Activated CD4-positive, CD25-positive, alpha-beta regulatory T cell (primary cell): ENCODE results near the gene FRAS1.
"Not testable (repeated sequence)": the region's sequence is repeated elsewhere in the genome, so short reads cannot be mapped to it uniquely, and the experiment has no call there.

Experiments used
- DNase-seq, 4 experiments: peaks; one replicate each; lab custom pipeline; 2025; lab: John Stamatoyannopoulos, UW

FRAS1 gene

DNA sequence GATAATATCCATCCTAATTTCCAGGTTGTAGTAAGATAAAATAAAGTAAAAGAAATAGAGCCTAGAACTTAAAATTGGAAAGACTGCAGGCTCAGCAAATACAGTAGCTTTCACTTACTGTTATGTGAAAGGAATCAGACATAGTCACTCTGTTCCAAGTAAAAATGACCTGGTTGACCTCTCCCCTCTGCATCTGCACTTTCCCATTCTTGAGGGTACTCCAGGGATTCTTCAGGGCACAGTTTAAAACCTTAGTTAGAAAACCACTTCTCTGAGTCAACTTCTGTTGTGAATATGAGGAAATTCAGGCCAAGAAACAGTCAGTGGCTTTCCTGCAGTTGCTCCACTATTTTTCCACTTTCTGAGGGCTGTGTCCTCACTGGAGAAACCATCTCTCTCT is 42.9 kb downstream of the FRAS1 start:
- no peak for DNase-seq

DNA sequence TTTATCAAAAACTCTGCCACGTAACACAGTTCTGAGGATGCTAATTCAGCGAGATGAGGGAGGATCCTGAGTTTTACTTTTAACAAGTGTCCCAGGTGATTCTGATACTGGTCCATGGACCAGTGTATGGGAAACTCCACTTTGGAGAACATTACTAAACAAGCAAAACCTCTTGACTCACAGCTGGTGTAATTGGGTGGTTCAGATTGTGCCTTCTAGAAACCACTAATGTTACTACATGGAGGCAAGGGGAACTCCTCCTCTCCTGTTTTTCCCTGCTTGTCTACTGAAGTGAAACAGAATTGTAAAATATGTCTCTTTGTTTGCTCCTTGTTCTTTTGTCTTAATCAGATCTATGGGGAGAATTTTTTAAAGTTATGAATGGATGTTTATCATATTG is 62.6 kb downstream of the FRAS1 start:
- DNase-seq: no peak

DNA sequence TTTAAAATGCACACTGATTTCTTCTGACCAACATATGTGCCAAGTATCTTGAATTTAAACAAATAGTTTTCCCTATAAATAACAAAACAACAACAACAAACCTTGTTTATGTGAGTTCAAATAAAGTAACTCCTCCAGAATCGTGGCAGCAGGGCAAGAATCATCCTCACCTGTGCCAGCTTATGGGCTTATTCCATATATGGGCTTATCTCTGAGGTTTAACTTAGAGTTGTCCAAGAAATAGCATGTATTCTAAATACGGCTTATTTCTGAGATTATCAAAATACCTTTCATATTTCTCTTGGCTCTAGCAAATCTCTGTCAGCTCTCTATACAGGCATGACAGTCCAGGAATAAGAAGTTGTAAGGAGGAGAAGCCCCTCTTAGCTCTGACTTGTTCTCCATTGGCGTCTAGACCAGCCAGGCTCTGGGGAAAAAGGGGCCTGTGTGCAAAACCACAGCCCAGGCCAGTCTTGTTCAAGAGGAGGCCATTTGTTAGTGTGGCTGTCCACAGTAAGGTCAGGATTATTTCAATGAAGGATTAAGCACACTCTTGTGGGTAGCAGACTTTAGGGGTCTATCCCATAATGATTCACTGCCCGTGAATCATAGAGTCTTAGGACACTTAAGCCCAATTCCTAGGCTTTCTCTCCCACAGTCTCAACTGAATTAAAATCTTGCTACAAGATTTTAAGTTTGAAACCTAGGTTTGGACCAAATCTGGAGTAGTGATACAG is 63.2 kb downstream of the FRAS1 start:
- no peak for DNase-seq

DNA sequence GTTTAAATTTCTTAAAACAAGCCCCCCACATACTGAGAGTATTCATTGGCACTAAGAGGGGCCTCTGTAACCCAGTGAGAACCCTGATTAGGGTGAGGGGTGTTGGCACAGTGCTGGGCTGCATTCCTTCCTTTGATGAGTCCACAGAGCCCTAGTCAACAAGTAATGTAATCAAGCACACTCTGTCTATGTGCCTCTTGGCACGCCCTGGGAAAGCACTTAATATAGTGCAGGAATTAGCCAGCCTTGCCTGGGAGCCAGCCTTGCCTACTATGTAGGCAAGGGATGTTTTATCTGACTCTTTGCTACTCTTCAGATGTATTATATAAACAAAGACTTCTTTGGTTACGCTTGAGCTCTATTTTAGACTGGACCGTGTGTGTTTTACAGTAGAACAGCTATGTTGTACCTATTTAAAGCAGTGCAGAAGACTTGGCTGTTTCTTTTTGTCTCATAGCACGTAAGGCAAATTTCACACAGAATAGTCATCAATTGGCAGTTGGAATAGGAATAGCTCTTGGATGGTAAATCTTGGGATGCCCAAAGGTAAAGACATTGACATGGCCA is 64.3 kb downstream of the FRAS1 start:
- no peak for DNase-seq

DNA sequence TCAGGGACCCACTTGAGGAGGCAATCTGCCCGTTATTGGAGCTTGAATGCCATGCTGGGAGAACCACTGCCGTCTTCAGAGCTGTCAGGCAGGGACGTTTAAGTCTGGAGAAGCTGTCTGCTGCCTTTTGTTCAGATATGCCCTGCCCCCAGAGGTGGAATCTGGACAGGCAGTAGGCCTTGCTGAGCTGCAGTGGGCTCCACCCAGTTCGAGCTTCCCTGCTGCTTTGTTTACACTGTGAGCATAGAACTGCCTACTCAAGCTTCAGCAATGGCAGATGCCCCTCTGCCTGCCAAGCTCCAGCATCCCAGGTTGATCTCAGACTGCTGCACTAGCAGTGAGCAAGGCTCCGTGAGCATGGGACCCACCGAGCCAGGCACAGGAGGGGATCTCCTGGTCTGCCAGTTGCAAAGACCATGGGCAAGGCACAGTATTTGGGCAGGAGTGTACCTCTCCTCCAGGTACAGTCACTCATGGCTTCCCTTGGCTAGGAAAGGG is 68.8 kb downstream of the FRAS1 start:
- DNase-seq: not testable (repeated sequence)

DNA sequence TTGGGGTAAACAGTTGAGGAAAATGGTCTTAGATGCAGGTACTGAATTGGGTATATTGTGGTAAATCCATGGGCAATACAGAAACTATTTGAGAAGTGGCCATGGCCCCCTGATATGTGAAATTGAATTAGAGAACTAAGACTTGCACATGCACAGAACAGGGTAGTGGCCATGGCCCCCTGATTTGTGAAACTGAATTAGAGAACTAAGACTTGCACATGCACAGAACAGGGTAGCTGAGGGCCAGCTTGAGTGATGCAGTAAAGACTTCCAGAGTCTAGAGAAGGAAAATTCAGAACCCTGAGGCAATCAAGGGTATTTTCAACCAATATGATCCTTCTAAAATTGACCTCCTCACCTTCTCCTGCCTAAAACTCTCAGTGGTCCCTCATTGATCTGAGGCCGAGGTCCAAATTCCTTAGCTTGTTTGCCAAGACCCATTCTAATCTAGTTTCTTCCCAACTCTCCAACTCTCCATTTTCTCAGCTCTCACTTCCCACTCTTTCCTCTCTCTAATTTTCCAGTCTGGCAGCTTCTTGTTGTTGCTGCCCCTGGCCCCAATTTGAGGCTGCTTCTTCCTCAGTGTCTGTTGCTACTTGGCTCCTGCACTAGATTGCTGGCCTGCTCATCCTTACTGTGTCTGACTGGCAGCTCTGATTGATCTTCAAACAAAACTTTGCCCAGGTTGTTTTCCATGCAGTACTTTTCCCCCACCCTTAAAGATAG is 72.4 kb downstream of the FRAS1 start:
- DNase-seq: no peak

DNA sequence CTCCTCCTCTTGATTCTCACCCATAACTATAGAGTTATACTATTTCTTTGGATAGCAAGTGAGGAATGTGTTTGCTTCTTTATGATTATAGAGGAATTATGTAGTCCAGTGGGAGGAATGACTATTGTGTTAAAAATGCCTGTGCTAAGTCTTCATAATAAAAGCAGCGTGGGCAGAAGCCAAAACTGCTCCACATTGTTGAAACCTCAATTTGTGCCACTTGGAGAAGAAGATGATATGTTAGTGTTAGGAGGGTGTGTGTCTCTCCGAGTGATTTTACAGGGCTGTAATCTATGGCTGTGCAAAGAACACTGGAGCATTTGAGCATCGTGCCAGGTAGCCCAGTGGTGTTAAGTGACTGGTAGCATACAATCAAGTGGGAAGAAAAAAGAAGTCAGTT is 74.3 kb downstream of the FRAS1 start:
- no peak for DNase-seq

DNA sequence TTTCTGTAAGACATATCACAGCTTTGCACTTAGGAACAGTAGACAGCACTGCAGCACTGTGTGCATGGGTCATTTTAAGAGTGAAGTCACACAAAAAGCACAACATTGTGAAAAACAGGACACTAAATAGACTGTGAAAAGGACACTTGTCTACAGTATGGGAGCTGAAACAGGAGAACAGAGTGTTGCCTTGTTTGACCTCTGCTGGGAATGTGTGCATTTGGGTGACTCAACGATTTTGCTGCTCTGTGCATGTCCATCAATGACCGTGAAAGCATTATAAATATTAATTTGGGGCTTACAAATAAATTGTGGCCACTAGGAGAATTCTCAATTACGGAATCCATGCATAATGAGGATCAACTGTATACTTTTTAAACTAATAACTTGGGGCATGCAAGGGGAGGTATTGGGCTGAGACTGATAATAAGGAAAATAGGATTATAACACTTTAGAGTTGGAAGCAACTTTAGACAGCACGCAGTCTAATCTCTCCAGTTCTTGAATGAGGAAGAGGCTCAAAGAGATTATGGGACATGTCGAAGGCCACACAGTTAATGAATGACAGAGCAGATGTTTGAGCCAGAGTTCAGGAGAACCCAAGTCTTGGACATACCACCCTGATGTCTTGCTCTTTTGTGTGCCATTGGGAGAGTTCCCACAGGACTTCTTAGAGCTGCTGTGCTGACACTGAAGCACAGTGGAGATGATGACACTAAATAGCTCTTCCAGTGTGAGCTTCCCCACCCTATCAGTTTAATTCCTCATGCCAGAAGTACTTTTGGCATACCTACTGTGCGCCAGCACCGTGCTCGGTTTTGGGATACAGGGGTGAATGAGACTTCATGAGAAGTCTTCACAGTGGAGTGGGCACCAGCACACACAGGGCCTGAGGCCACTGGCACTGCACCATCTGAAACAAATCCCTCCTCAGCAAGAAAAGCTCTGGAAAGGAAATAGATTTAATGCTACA is 79.3 kb downstream of the FRAS1 start:
- no peak for DNase-seq

DNA sequence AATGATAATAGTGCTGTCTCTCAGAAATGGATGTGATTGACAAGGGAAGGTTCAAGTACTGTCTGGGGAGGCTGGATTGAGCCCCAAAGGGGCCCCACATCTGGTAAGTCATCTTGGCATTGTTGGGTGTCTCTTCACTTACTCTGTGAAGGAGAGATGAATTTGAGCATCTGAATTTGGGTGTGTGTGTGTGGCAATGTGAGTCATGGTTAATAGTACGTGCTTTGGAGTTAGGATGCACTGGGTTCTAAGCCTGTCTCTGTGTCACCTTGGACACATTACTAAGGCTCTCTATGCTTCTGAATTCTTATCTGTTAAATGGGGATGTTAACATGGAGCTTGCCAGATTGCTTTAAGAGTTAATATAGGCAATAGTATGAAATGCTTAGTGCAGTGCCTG is 80.4 kb downstream of the FRAS1 start:
- no peak for DNase-seq

DNA sequence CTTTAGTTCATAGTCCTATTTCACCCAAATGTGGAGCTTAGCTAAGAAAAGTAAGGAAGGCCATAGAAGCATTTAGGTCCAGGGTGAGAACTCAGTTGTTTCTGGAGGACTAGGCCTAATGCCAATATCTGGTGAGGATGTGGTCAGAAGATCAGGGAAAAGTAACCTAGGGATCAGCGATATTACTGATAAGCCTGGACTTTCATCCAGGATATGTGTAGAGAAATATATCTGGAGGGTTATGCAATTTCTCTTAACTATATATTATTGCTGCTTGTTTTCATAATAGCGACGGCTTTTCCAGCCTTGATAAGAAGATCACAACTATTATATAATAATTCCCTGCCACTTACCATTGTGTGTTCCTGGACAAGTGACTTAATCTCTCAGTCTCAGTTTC is 81.1 kb downstream of the FRAS1 start:
- no peak for DNase-seq

DNA sequence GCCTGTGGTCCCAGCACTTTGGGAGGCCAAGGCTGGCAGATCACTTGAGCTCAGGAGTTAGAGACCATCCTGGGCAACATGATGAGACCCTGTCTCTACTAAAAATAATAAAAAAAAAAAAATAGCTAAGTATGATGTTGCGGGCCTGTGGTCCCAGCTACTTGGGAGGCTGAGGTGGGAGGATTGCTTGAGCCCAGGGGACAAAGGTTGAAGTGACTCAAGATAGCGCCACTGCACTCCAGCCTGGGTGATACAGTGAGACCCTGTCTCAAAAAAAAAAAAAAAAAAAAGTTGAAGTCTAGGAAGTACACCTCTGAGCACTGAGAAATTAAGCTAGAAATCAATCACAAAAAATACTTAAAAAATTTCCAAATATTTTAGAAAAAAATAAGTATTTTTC is 86.5 kb downstream of the FRAS1 start:
- DNase-seq: no peak

DNA sequence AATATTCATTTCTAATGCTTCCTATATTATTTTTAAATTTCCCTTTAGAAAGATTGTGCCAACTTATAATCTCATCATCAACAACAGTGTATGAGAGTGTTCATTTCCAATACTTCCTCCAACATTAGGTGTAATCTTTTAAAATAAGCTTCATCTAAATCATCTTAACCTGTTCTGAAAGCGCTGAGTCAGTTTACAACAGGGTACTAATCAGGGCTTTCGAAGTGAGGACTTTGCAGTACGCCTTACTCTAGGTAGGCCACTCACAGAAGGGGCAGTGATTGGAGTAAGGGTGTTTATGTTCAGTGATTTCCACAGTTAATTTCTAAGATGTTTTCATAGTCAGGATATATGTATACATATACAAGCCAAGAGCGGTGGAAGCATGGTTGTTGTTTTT is 87.9 kb downstream of the FRAS1 start:
- no peak for DNase-seq

DNA sequence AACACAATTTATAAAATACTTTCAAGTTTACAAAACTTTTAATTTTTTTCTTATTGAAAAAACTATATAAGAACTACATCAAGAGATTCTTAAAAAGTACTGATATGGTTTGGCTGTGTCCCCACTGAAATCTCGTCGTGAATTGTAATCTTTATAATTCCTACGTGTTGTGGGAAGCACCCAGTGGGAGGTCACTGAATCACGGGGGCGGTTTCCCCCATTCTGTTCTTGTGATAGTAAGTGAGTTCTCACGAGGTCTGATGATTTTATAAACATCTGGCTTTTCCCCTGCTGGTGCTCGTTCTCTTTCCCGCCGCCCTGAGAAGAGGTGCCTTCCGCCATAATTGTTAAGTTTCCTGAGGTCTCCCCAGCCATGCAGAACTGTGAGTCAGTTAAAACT is 88.5 kb downstream of the FRAS1 start:
- no peak for DNase-seq

DNA sequence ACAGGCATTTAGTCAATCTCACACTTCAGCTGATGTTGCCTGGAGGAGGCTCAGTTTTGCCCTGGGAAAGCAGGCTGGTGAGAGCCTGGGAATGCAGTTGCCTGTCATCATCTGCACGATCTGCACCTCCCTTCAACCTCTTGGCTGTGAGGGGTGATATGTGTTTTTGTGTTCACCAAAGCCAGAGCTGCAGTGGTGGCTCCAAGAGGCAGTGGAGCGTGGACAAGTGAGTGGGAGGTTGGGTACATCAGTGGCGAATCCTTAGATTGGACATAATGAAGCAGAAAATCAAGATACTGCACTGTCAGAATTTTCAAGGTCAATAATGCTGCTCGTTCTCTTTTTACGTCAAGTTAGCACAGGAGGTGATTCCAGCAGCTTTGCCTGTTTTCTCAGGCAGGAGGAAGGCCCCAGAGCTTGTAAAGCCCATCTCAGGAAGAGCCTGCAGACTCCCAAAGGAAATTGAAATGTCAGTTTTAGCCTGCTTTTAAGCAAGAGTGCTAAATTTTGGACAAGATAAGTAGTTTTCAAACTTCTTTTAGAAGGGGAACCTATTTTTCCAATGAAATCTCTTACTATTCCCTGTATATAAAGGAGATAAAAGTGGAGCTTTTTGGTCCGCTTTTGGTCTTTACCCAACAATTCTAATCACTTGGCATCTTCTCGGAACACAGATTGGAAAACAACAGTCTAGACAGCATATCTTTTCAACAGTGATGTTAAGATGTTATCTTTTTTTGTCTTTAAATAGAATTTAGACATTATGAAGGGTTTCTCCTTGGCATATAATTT is 92.8 kb downstream of the FRAS1 start:
- DNase-seq: no peak

DNA sequence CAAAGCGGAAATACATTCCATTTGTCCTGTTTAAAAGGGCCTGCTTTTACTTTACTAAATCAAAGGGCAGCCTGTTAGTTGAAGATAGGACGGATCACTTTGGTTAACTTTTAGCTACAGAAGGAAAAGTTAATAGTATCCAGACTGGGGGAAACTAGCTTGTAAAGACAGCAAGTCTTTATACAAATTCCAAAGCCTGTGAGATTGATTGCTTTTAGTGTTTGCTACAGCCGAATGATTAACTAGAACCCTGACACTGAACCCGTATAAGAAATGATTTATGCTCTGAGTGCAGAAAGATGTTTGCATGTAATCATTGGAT is 93.4 kb downstream of the FRAS1 start:
- no peak for DNase-seq

DNA sequence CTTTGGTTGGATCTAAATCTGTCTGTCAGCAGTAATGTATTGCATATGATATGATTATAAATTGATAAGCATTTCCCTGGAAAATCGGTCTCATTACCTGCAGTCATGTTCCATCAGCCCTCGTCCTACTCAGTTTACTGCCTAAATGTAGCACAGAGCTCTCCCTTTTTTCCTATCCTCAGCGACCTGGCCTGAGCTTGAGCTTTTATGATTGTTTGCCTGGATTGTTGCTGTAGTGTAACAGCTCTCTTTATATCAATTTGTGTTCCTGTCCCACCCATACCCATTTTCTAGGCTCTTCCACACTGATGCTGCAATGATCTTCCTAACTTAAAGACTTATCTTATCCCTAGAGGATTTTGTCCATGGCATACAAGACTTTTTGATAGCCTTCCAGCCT is 95.7 kb downstream of the FRAS1 start:
- DNase-seq: no peak

DNA sequence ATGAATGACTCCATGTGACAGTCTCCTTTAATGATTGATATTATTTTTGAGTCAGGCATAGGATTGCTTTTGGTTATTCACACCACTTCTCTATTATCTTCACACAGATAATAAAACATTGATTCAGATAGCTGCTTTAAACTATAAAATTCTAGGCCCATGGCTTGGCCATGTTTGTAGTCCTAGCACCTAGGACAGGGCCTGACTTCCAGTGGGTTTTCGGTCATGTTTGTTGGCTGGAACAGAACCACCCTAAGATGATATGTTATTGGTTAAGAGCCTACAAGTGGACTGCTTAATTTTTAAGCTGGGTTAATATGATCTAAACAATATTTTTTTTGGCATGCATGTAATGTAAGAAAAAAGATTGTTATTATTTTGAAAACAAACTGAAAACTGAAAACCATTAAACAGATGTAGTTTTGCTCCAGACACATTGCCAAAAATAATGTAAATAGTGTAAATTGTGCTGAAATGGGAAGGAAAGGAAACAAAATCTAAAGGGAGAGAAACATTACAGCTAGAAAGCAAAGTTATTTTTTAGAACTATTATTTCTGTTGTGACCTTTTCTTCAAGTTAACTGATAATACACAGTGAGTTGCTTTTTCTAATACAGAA is 98.0 kb downstream of the FRAS1 start:
- DNase-seq: no peak

DNA sequence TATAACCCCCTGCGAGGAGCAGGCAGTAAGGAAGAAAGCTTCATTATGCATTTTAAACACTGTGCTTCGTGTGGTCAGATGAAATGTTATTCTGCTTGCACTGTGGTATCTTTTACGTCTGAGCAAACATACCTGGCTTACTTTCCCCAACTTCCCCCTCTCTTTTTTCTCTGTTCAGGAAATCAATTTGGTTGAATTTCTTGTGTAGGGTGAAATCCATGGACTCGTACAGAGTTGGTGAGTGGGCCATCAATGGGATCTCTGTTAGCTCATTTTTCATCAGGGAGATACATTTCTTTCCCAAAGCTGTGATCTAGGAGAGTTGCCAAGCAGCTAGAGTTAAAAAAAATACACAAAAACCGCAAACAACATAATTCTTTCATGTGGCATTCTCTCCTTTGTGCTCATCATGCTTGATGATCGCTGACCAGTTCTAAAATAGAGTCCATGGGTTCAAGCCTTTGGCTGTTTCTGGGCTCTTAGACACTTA is 98.5 kb downstream of the FRAS1 start:
- DNase-seq: no peak

DNA sequence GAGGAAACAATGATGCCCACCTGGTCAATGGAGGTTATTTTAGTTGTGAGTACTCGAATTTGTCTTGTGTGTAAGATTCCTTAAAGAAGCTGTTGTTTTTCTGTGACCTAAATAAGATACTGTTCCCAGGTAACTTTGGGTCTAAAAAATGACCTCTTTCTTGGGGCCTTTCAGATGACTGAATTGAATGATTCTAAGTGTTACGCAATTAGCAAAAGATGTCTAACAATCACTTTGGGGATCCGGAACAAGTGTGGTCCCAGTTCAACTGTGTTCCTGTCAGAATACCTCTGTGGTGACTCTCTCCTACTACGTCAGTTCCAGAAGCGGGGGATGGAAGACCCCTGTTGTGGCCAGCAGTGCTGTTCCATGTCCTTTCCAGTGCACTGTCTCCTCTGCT is 99.4 kb downstream of the FRAS1 start:
- no peak for DNase-seq

DNA sequence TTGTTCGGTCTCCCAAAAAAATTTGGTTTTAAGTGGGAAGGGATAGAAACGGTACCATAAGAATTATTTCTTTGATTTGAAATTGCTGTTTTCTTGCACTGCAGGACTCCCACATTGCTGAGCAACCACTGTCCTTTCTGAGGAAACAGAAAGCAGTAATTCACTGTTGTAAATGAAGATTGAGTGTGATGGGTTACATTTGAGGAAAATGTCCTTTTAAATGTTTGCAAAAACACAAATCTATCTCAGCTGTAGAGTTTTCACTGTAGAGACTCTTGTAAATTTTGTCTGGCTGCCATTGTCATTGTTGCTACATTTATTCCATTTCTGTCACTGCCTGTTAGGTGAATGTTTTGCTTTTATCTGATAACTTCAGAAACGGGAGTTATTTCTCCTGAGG is 105.2 kb downstream of the FRAS1 start:
- no peak for DNase-seq

DNA sequence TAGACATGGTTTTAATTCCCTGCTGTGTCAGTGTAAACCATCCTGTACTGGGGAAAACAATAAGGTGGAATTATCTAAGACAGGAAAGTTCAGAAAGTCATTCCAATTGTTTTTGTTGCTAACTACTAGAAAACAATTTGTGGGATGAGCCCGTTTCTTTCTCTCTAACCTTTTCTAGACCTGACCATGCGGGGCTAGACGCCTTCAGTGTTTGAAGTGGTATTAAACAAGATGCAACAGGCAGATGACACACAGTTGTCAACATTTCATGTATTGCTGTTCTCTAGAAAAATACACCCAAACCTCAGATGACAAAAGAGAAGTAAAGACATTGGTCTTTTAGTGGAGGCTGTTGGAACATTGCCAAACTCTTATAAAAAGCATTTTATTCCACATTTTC is 105.7 kb downstream of the FRAS1 start:
- no peak for DNase-seq
